Measurements from ENCODE around the gene COL4A2. TPM values are rescaled to one million over a fixed set of nuclear protein-coding genes. Genes with fewer than 3 reads are reported as not detected.

The COL4A2 gene
- total RNA-seq, 1 experiment from 2014 or later: 1.6 TPM

DNA sequence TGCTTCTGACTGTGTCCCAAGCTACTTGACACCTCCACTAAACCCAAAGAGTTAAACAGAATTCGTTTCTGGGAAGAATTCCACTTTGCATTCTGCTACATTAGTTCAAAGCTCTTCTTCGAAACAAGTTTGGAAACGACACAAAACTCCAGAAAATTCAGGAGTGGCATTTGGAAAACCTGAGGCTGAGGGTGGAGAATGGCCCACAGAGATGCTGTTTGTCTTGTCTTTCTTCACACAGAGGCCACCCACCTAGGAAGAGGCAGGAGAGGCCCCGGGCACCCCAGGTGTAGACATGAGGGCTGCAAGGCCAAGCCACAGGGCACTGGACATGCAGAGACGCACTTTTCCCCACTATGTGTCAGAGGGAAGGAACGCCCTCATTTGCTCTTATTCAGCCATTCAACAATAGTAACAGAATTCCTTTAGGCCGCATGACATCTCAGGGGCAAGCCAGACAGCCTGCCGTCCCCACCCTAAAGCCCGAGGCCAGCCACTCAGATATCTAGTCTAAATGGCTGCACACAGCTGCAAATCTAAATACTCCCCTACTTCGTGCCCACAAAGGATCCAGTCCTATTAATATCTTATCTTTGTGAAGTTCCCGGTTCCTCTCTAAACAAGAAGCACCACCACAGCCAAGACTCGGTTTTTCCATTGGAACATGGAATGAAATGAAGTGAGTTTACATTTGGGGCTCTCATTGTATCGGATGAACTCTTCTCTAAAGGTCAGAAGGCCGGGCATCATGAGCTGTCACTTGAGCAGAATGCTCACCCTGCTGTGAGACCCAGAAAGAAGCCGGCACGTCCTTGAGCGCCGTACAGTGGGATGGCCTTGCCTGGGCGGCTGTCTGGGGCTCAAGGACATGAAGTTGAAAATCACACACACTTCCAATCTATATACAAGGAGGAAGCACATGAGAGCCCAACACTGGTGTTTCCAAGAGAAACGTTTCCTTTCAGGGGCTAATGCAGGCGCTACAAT is 20.0 kb upstream of the COL4A2 start:
- peaks cover 7% of the 10 kb centered on the region for H3K27me3 ChIP-seq (ENCODE audit: insufficient read depth, low read length)
- ChIA-PET POLR2A (no interaction called here), RAD21 (ENCODE audit: low non-redundant PET in 1 of 2, low total read pairs in 2 of 2, uncharacterized antibody in 2 of 2, unreplicated experiment in 2 of 2) (no interaction called here), CTCF (no interaction called here)
- H3K4me2 ChIP-seq (ENCODE audit: low read length): no peak overlapping the region
- BruUV-seq (replicated peaks): no TSS peak
- no peaks in the 10 kb centered on the region for H3K9me3 ChIP-seq (ENCODE audit: control insufficient read depth in 1 of 2, insufficient read depth in 1 of 2, low read depth in 1 of 2, low read length in 2 of 2)
- H3K79me2 ChIP-seq (ENCODE audit: insufficient read depth, low read length): no peaks in the 10 kb centered on the region
- intact Hi-C loops (cut with micrococcal nuclease): no loop called here
- no peak for ATAC-seq
- DNase-seq (ENCODE audit: low read depth, low spot score): no peak
- H4K20me1 ChIP-seq (ENCODE audit: insufficient read depth): no peaks in the 10 kb centered on the region
- no peaks in the 10 kb centered on the region for H3K9me2 ChIP-seq (ENCODE audit: insufficient read depth)
- no peak overlapping the region for H3K9ac ChIP-seq (ENCODE audit: low read length)
- no peak overlapping the region for H2AFZ ChIP-seq (ENCODE audit: low read depth, low read length, poor library complexity, severe bottlenecking)
- H3K27ac ChIP-seq (ENCODE audit: low read depth, low read length): no peak overlapping the region
- no peak overlapping the region for H3K4me3 ChIP-seq (replicated peaks in 1 of 2; ENCODE audit: low read depth in 1 of 2, low read length in 2 of 2)
- no peaks in the 10 kb centered on the region for H3K36me3 ChIP-seq (ENCODE audit: control insufficient read depth in 1 of 2, insufficient read depth in 2 of 2, low read length in 2 of 2)
- TF ChIP-seq CEBPB (IDR thresholded peaks at IDR 0.05; ENCODE audit: low read depth) (no peak), CBX3 (IDR thresholded peaks at IDR 0.05; ENCODE audit: low read depth) (no peak), ELF1 (IDR thresholded peaks at IDR 0.05; ENCODE audit: borderline replicate concordance, low read depth) (no peak), JUND (IDR thresholded peaks at IDR 0.05) (no peak), TCF7L2 (IDR thresholded peaks at IDR 0.05; ENCODE audit: borderline replicate concordance, extremely low read depth, insufficient read depth, insufficient read length) (no peak), EZH2 (IDR thresholded peaks at IDR 0.05) (no peak), POLR2AphosphoS5 (IDR thresholded peaks at IDR 0.05; ENCODE audit: low read depth, low read length) (no peak), SP1 (IDR thresholded peaks at IDR 0.05; ENCODE audit: low read depth) (no peak), ATF3 (IDR thresholded peaks at IDR 0.05) (no peak), MAX (IDR thresholded peaks at IDR 0.05) (no peak), YY1 (IDR thresholded peaks at IDR 0.05; ENCODE audit: extremely low read depth, insufficient replicate concordance, low read depth, low read length) (no peak), FOSL1 (IDR thresholded peaks at IDR 0.05; ENCODE audit: low read depth) (no peak), RAD21 (IDR thresholded peaks at IDR 0.05; ENCODE audit: low read depth) (no peak)
- TF ChIP-seq, protein P1, sequence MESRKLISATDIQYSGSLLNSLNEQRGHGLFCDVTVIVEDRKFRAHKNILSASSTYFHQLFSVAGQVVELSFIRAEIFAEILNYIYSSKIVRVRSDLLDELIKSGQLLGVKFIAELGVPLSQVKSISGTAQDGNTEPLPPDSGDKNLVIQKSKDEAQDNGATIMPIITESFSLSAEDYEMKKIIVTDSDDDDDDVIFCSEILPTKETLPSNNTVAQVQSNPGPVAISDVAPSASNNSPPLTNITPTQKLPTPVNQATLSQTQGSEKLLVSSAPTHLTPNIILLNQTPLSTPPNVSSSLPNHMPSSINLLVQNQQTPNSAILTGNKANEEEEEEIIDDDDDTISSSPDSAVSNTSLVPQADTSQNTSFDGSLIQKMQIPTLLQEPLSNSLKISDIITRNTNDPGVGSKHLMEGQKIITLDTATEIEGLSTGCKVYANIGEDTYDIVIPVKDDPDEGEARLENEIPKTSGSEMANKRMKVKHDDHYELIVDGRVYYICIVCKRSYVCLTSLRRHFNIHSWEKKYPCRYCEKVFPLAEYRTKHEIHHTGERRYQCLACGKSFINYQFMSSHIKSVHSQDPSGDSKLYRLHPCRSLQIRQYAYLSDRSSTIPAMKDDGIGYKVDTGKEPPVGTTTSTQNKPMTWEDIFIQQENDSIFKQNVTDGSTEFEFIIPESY (IDR thresholded peaks at IDR 0.05; ENCODE audit: extremely low read depth, insufficient replicate concordance, low read length): no peak
- TF ChIP-seq, protein P2, sequence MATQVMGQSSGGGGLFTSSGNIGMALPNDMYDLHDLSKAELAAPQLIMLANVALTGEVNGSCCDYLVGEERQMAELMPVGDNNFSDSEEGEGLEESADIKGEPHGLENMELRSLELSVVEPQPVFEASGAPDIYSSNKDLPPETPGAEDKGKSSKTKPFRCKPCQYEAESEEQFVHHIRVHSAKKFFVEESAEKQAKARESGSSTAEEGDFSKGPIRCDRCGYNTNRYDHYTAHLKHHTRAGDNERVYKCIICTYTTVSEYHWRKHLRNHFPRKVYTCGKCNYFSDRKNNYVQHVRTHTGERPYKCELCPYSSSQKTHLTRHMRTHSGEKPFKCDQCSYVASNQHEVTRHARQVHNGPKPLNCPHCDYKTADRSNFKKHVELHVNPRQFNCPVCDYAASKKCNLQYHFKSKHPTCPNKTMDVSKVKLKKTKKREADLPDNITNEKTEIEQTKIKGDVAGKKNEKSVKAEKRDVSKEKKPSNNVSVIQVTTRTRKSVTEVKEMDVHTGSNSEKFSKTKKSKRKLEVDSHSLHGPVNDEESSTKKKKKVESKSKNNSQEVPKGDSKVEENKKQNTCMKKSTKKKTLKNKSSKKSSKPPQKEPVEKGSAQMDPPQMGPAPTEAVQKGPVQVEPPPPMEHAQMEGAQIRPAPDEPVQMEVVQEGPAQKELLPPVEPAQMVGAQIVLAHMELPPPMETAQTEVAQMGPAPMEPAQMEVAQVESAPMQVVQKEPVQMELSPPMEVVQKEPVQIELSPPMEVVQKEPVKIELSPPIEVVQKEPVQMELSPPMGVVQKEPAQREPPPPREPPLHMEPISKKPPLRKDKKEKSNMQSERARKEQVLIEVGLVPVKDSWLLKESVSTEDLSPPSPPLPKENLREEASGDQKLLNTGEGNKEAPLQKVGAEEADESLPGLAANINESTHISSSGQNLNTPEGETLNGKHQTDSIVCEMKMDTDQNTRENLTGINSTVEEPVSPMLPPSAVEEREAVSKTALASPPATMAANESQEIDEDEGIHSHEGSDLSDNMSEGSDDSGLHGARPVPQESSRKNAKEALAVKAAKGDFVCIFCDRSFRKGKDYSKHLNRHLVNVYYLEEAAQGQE (IDR thresholded peaks at IDR 0.05; ENCODE audit: low read depth): no peak
- no peaks in the 10 kb centered on the region for H3K4me1 ChIP-seq (ENCODE audit: control insufficient read depth in 1 of 2, insufficient read depth in 2 of 2, low read length in 2 of 2)
